IMR-90 (cell line): ENCODE results near the gene F13A1. TPM values are rescaled to one million over a fixed set of nuclear protein-coding genes. Genes with fewer than 3 reads are reported as not detected.

Experiments
- ATAC-seq: fragments of 200-7000 bp; cut with Tn5 transposase; 2 replicates; pipeline ENCODE4 v1.9.1; 2020; ENCODE audit warnings: low read depth, mild to moderate bottlenecking, moderate library complexity
- BruUV-seq: library from RNA; stranded (reverse); fragments of 400-500 nt; replicated peaks from 2 replicates; lab custom pipeline; 2021; lab: Mats Ljungman, UMichigan
- CTCF ChIA-PET: fragments of 300-600 bp; formaldehyde crosslinking; extraction: SDS; loops from one replicate; lab custom pipeline; 2021; ENCODE audit warnings: antibody characterized with exemption; lab: Yijun Ruan, JAX
- POLR2A ChIA-PET: fragments of 300-600 bp; sonication (Branson Sonifier 250); formaldehyde crosslinking; loops from one replicate; lab custom pipeline; 2022; ENCODE audit warnings: antibody characterized with exemption; ENCODE audit not compliant: unreplicated experiment; lab: Charles Lee
- DNase-seq: peaks from one replicate; pipeline ENCODE4 v3.0.0; 2013
- H2AFZ ChIP-seq: replicated peaks from 2 replicates; pipeline ENCODE3; 2013; ENCODE audit warnings: low read length, mild to moderate bottlenecking; ENCODE audit not compliant: poor library complexity
- H2AK5ac ChIP-seq: 2 replicates; pipeline ENCODE4 v1.6.1; 2013; ENCODE audit warnings: low read depth, low read length, inconsistent platforms
- H2AK9ac ChIP-seq: replicated peaks from 2 replicates; pipeline ENCODE3; 2013; ENCODE audit warnings: mild to moderate bottlenecking, low read depth, low read length, moderate library complexity; ENCODE audit not compliant: poor library complexity
- H2BK120ac ChIP-seq: 2 replicates; pipeline ENCODE4 v1.6.1; 2013; ENCODE audit warnings: low read depth, low read length, inconsistent platforms
- H2BK15ac ChIP-seq: 3 replicates; pipeline ENCODE4 v1.6.1; 2013; ENCODE audit warnings: low read depth, low read length, inconsistent platforms
- H2BK20ac ChIP-seq: 2 replicates; pipeline ENCODE4 v1.6.1; 2013; ENCODE audit warnings: low read depth, mild to moderate bottlenecking, inconsistent platforms, low read length, moderate library complexity
- H2BK5ac ChIP-seq: 2 replicates; pipeline ENCODE4 v1.6.1; 2013; ENCODE audit warnings: mild to moderate bottlenecking, low read depth, low read length, inconsistent platforms; ENCODE audit not compliant: poor library complexity, severe bottlenecking
- H3K14ac ChIP-seq: replicated peaks from 2 replicates; pipeline ENCODE4 v1.6.1; 2013; ENCODE audit warnings: low read depth, low read length, inconsistent platforms
- H3K18ac ChIP-seq: 2 replicates; pipeline ENCODE4 v1.6.1; 2013; ENCODE audit warnings: low read depth, low read length, control low read depth
- H3K23ac ChIP-seq: 2 replicates; pipeline ENCODE4 v1.6.1; 2013; ENCODE audit warnings: low read depth, low read length, inconsistent platforms
- H3K27ac ChIP-seq: 2 replicates; pipeline ENCODE4 v1.5.1; 2013; ENCODE audit warnings: mild to moderate bottlenecking, control low read depth, low read length; ENCODE audit not compliant: insufficient read depth
- H3K27me3 ChIP-seq: 2 replicates; pipeline ENCODE4 v1.6.1; 2013; ENCODE audit warnings: low read length; ENCODE audit not compliant: control insufficient read depth, insufficient read depth
- H3K36me3 ChIP-seq: 2 replicates; pipeline ENCODE4 v1.6.1; 2013; ENCODE audit warnings: low read length, mixed read lengths; ENCODE audit not compliant: control insufficient read depth, insufficient read depth
- H3K4ac ChIP-seq: 2 replicates; pipeline ENCODE4 v1.6.1; 2013; ENCODE audit warnings: low read depth, low read length, inconsistent platforms
- H3K4me1 ChIP-seq: 2 replicates; pipeline ENCODE4 v1.6.1; 2013; ENCODE audit warnings: low read length, mixed read lengths; ENCODE audit not compliant: control insufficient read depth, insufficient read depth
- H3K4me2 ChIP-seq: 2 replicates; pipeline ENCODE4 v1.6.1; 2013; ENCODE audit warnings: low read depth, mild to moderate bottlenecking, control low read depth, low read length, moderate library complexity
- H3K4me3 ChIP-seq: 2 replicates; pipeline ENCODE4 v1.5.1; 2013; ENCODE audit warnings: low read depth, mild to moderate bottlenecking, control low read depth, low read length, moderate library complexity; ENCODE audit not compliant: insufficient read depth
- H3K56ac ChIP-seq: 2 replicates; pipeline ENCODE4 v1.6.1; 2013; ENCODE audit warnings: low read length, inconsistent platforms; ENCODE audit not compliant: insufficient read depth; ENCODE audit errors: extremely low read depth
- H3K79me1 ChIP-seq, 2 experiments: 2 replicates each; pipeline ENCODE4 v1.6.1; 2013; ENCODE audit warnings: low read length in 2 of 2, inconsistent platforms in 1 of 2, low read depth in 1 of 2
- H3K9ac ChIP-seq: 2 replicates; pipeline ENCODE4 v1.6.1; 2013; ENCODE audit warnings: low read depth, low read length, control low read depth
- H3K9me1 ChIP-seq: 2 replicates; pipeline ENCODE4 v1.6.1; 2013; ENCODE audit warnings: low read length, inconsistent platforms; ENCODE audit not compliant: insufficient read depth
- H3K9me3 ChIP-seq: 2 replicates; pipeline ENCODE4 v1.6.1; 2013; ENCODE audit warnings: low read length; ENCODE audit not compliant: control insufficient read depth, insufficient read depth
- H4K20me1 ChIP-seq: 2 replicates; pipeline ENCODE4 v1.6.1; 2013; ENCODE audit warnings: low read length, inconsistent platforms; ENCODE audit not compliant: insufficient read depth
- H4K5ac ChIP-seq: 2 replicates; pipeline ENCODE4 v1.6.1; 2013; ENCODE audit warnings: mild to moderate bottlenecking, low read depth, low read length, control low read depth
- H4K8ac ChIP-seq, 2 experiments: 2 replicates each; pipeline ENCODE4 v1.6.1; 2013; ENCODE audit warnings: low read depth in 2 of 2, low read length in 2 of 2, control low read depth in 1 of 2, inconsistent platforms in 1 of 2
- H4K91ac ChIP-seq: 2 replicates; pipeline ENCODE4 v1.6.1; 2013; ENCODE audit warnings: low read depth, low read length, inconsistent platforms; ENCODE audit not compliant: insufficient read depth
- BHLHE40 ChIP-seq: fragments of 150-350 bp; IDR thresholded peaks from 2 replicates; pipeline ENCODE4 v1.6.1; 2016; ENCODE audit warnings: mild to moderate bottlenecking, low read depth, low read length
- CEBPB ChIP-seq: IDR thresholded peaks from 2 replicates; pipeline ENCODE4 v1.6.1; 2012; ENCODE audit warnings: low read depth, low read length, improper control_type of control experiment
- MXI1 ChIP-seq: IDR thresholded peaks from 2 replicates; pipeline ENCODE4 v1.6.1; 2012; ENCODE audit warnings: low read depth, mild to moderate bottlenecking, low read length, moderate library complexity, borderline replicate concordance
- RAD21 ChIP-seq: IDR thresholded peaks from 2 replicates; pipeline ENCODE4 v1.6.1; 2012; ENCODE audit warnings: low read length, improper control_type of control experiment
- RFX5 ChIP-seq: IDR thresholded peaks from 2 replicates; pipeline ENCODE4 v1.8.0; 2012; ENCODE audit warnings: low read depth, mild to moderate bottlenecking, low read length, moderate library complexity
- WGBS, 2 experiments: methylation state at CpG; one replicate each; pipeline versions ENCODE4 v1.1.5 to v1.1.7; 2013; ENCODE audit warnings: missing lambda C conversion rate in 2 of 2; ENCODE audit not compliant: insufficient read length in 1 of 2; ENCODE audit errors: extremely low coverage in 2 of 2; 5-methylcytosine and 5-hydroxymethylcytosine counted together
- dilution Hi-C: fragments of 300-500 bp; cut with HindIII; formaldehyde crosslinking; loops from one replicate; pipeline ENCODE4 v1.14.3; 2018; ENCODE audit warnings: low sequenced_read_pairs; ENCODE audit not compliant: unreplicated experiment
- in situ Hi-C: fragments of 300-500 bp; cut with MboI; formaldehyde crosslinking; loops from 3 replicates; pipeline ENCODE4 v1.14.3; 2019; ENCODE audit warnings: low sequenced_read_pairs, inconsistent platforms, mixed read lengths
- intact Hi-C: fragments of 100-400 bp; cut with micrococcal nuclease; formaldehyde crosslinking; loops from 2 replicates; pipeline ENCODE4 v1.10.0; 2022
- polyA plus RNA-seq, 3 experiments: library from polyadenylated mRNA; depleted of rRNA; stranded (reverse); fragments of >200 nt; gene quantifications; 2 replicates each; pipeline ENCODE4 v1.2.3, GENCODE V29; 2012; ENCODE audit warnings: low replicate concordance in 1 of 3
- total RNA-seq: library from RNA; depleted of rRNA; stranded (reverse); fragments of >200 nt; gene quantifications from 2 replicates; pipeline ENCODE4 v1.2.3, GENCODE V29; 2012
- TF ChIP-seq, protein P1 (sequence below): conservative IDR thresholded peaks from 2 replicates; pipeline ENCODE4 v1.5.1; 2012; ENCODE audit warnings: mild to moderate bottlenecking, low read depth, low read length, improper control_type of control experiment

F13A1 gene
- total and polyA plus RNA-seq, 2 of the 4 experiments (the other 2 are of a cell fraction): not detected

DNA sequence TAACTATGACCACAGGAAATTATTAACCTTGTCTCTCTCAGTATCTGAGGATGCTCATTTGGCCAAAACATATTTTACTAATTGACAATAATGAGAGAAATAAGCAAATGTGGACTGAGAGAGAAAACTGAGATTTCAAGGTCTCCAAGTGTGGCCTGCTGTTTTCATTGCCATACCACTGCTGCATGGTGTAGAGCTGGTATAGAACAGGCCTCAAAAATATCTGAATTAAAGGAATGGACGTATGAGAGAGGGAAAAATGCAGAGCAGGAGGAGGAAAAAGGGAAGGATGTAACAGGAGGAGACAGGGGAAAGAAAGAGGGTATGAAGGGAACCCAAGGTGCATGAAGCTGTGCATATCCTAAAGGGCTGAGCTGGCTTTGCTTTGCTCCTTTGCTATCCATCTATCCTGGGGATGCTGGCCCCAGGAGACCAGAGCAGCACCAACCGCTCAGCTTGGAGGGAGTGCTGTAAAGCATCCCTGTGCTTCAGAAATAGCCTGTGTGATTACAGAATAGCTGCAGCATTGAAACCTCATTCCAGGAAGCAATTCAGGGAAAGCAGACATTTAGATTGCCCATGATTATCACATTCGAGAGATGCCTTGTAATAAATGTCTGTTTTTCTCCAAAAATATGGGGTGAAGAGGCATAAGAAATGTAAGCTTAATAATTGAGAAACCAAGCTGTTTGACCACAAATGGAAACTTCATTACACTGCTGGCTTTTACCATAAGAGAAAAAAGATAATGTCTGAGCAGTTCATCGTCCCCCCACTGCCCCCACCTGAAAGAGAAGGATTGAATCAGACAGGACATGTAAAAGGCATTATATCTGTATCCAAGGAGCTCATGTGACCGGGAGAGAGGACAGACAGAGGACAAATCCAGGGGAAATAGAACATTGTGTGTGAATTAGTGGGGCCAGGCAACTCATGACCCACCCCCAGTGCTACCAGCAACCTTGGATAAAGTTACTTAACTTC is 80.6 kb downstream of the F13A1 start:
- CTCF ChIA-PET: no interaction called here

More for the DNA sequence above, 80.6 kb downstream of the F13A1 start:
- Histone ChIP-seq H2BK15ac (no peak overlapping the region), H3K9me1 (no peaks in the 10 kb centered on the region), H3K36me3 (no peaks in the 10 kb centered on the region), H2BK5ac (no peak overlapping the region), H3K9ac (no peak overlapping the region), H3K4ac (no peak overlapping the region), H4K5ac (no peak overlapping the region), H3K27ac (no peak overlapping the region), H2AK5ac (no peak overlapping the region), H4K8ac (no peak overlapping the region), H3K56ac (no peak overlapping the region), H3K18ac (no peak overlapping the region), H3K9me3 (peaks cover 15% of the 10 kb centered on the region), H2BK120ac (no peak overlapping the region), H2AK9ac (no peak overlapping the region), H3K27me3 (no peaks in the 10 kb centered on the region), H3K4me2 (no peak overlapping the region), H2BK20ac (no peak overlapping the region), H3K4me3 (no peak overlapping the region), H4K91ac (no peak overlapping the region), H4K20me1 (no peaks in the 10 kb centered on the region), H3K14ac (no peak overlapping the region), H3K79me1 (no peaks in the 10 kb centered on the region), H3K4me1 (no peaks in the 10 kb centered on the region), H2AFZ (no peak overlapping the region), H3K23ac (no peak overlapping the region)
- POLR2A ChIA-PET: no interaction called here
- no TSS peak for BruUV-seq
- DNase-seq (no peak), ATAC-seq (no peak)
- dilution Hi-C loops (no loop called here), intact Hi-C loops (no loop called here), in situ Hi-C loops (no loop called here)
- WGBS, 2 experiments: 0% methylated on average over 1 of the region's 5 CpGs; no CpG with 5 or more reads in 1 of the 2 experiments
- TF ChIP-seq, protein P1, sequence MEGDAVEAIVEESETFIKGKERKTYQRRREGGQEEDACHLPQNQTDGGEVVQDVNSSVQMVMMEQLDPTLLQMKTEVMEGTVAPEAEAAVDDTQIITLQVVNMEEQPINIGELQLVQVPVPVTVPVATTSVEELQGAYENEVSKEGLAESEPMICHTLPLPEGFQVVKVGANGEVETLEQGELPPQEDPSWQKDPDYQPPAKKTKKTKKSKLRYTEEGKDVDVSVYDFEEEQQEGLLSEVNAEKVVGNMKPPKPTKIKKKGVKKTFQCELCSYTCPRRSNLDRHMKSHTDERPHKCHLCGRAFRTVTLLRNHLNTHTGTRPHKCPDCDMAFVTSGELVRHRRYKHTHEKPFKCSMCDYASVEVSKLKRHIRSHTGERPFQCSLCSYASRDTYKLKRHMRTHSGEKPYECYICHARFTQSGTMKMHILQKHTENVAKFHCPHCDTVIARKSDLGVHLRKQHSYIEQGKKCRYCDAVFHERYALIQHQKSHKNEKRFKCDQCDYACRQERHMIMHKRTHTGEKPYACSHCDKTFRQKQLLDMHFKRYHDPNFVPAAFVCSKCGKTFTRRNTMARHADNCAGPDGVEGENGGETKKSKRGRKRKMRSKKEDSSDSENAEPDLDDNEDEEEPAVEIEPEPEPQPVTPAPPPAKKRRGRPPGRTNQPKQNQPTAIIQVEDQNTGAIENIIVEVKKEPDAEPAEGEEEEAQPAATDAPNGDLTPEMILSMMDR: no peak
- TF ChIP-seq MXI1: no peak
- TF ChIP-seq BHLHE40: no peak
- TF ChIP-seq RFX5: no peak
- TF ChIP-seq CEBPB: no peak
- no peak for TF ChIP-seq RAD21
